IMR-90 (cell line): Measurements from ENCODE around the gene FOXN3. TPM values are rescaled to one million over a fixed set of nuclear protein-coding genes. Genes with fewer than 3 reads are reported as not detected.

ENCODE experiments used
- ATAC-seq: fragments of 200-7000 bp; cut with Tn5 transposase; 2 replicates; pipeline ENCODE4 v1.9.1; 2020; ENCODE audit warnings: low read depth, mild to moderate bottlenecking, moderate library complexity
- BruUV-seq: library from RNA; stranded (reverse); fragments of 400-500 nt; replicated peaks from 2 replicates; lab custom pipeline; 2021; lab: Mats Ljungman, UMichigan
- CTCF ChIA-PET: fragments of 300-600 bp; formaldehyde crosslinking; extraction: SDS; loops from one replicate; lab custom pipeline; 2021; ENCODE audit warnings: antibody characterized with exemption; lab: Yijun Ruan, JAX
- POLR2A ChIA-PET: fragments of 300-600 bp; sonication (Branson Sonifier 250); formaldehyde crosslinking; loops from one replicate; lab custom pipeline; 2022; ENCODE audit warnings: antibody characterized with exemption; ENCODE audit not compliant: unreplicated experiment; lab: Charles Lee
- DNase-seq: peaks from one replicate; pipeline ENCODE4 v3.0.0; 2013
- H2AFZ ChIP-seq: replicated peaks from 2 replicates; pipeline ENCODE3; 2013; ENCODE audit warnings: low read length, mild to moderate bottlenecking; ENCODE audit not compliant: poor library complexity
- H2AK5ac ChIP-seq: 2 replicates; pipeline ENCODE4 v1.6.1; 2013; ENCODE audit warnings: low read depth, low read length, inconsistent platforms
- H2AK9ac ChIP-seq: replicated peaks from 2 replicates; pipeline ENCODE3; 2013; ENCODE audit warnings: mild to moderate bottlenecking, low read depth, low read length, moderate library complexity; ENCODE audit not compliant: poor library complexity
- H2BK120ac ChIP-seq: 2 replicates; pipeline ENCODE4 v1.6.1; 2013; ENCODE audit warnings: low read depth, low read length, inconsistent platforms
- H2BK15ac ChIP-seq: 3 replicates; pipeline ENCODE4 v1.6.1; 2013; ENCODE audit warnings: low read depth, low read length, inconsistent platforms
- H2BK20ac ChIP-seq: 2 replicates; pipeline ENCODE4 v1.6.1; 2013; ENCODE audit warnings: low read depth, mild to moderate bottlenecking, inconsistent platforms, low read length, moderate library complexity
- H2BK5ac ChIP-seq: 2 replicates; pipeline ENCODE4 v1.6.1; 2013; ENCODE audit warnings: mild to moderate bottlenecking, low read depth, low read length, inconsistent platforms; ENCODE audit not compliant: poor library complexity, severe bottlenecking
- H3K14ac ChIP-seq: replicated peaks from 2 replicates; pipeline ENCODE4 v1.6.1; 2013; ENCODE audit warnings: low read depth, low read length, inconsistent platforms
- H3K18ac ChIP-seq: 2 replicates; pipeline ENCODE4 v1.6.1; 2013; ENCODE audit warnings: low read depth, low read length, control low read depth
- H3K23ac ChIP-seq: 2 replicates; pipeline ENCODE4 v1.6.1; 2013; ENCODE audit warnings: low read depth, low read length, inconsistent platforms
- H3K27ac ChIP-seq: 2 replicates; pipeline ENCODE4 v1.5.1; 2013; ENCODE audit warnings: mild to moderate bottlenecking, control low read depth, low read length; ENCODE audit not compliant: insufficient read depth
- H3K27me3 ChIP-seq: 2 replicates; pipeline ENCODE4 v1.6.1; 2013; ENCODE audit warnings: low read length; ENCODE audit not compliant: control insufficient read depth, insufficient read depth
- H3K36me3 ChIP-seq: 2 replicates; pipeline ENCODE4 v1.6.1; 2013; ENCODE audit warnings: low read length, mixed read lengths; ENCODE audit not compliant: control insufficient read depth, insufficient read depth
- H3K4ac ChIP-seq: 2 replicates; pipeline ENCODE4 v1.6.1; 2013; ENCODE audit warnings: low read depth, low read length, inconsistent platforms
- H3K4me1 ChIP-seq: 2 replicates; pipeline ENCODE4 v1.6.1; 2013; ENCODE audit warnings: low read length, mixed read lengths; ENCODE audit not compliant: control insufficient read depth, insufficient read depth
- H3K4me2 ChIP-seq: 2 replicates; pipeline ENCODE4 v1.6.1; 2013; ENCODE audit warnings: low read depth, mild to moderate bottlenecking, control low read depth, low read length, moderate library complexity
- H3K4me3 ChIP-seq: 2 replicates; pipeline ENCODE4 v1.5.1; 2013; ENCODE audit warnings: low read depth, mild to moderate bottlenecking, control low read depth, low read length, moderate library complexity; ENCODE audit not compliant: insufficient read depth
- H3K56ac ChIP-seq: 2 replicates; pipeline ENCODE4 v1.6.1; 2013; ENCODE audit warnings: low read length, inconsistent platforms; ENCODE audit not compliant: insufficient read depth; ENCODE audit errors: extremely low read depth
- H3K79me1 ChIP-seq, 2 experiments: 2 replicates each; pipeline ENCODE4 v1.6.1; 2013; ENCODE audit warnings: low read length in 2 of 2, inconsistent platforms in 1 of 2, low read depth in 1 of 2
- H3K9ac ChIP-seq: 2 replicates; pipeline ENCODE4 v1.6.1; 2013; ENCODE audit warnings: low read depth, low read length, control low read depth
- H3K9me1 ChIP-seq: 2 replicates; pipeline ENCODE4 v1.6.1; 2013; ENCODE audit warnings: low read length, inconsistent platforms; ENCODE audit not compliant: insufficient read depth
- H3K9me3 ChIP-seq: 2 replicates; pipeline ENCODE4 v1.6.1; 2013; ENCODE audit warnings: low read length; ENCODE audit not compliant: control insufficient read depth, insufficient read depth
- H4K20me1 ChIP-seq: 2 replicates; pipeline ENCODE4 v1.6.1; 2013; ENCODE audit warnings: low read length, inconsistent platforms; ENCODE audit not compliant: insufficient read depth
- H4K5ac ChIP-seq: 2 replicates; pipeline ENCODE4 v1.6.1; 2013; ENCODE audit warnings: mild to moderate bottlenecking, low read depth, low read length, control low read depth
- H4K8ac ChIP-seq, 2 experiments: 2 replicates each; pipeline ENCODE4 v1.6.1; 2013; ENCODE audit warnings: low read depth in 2 of 2, low read length in 2 of 2, control low read depth in 1 of 2, inconsistent platforms in 1 of 2
- H4K91ac ChIP-seq: 2 replicates; pipeline ENCODE4 v1.6.1; 2013; ENCODE audit warnings: low read depth, low read length, inconsistent platforms; ENCODE audit not compliant: insufficient read depth
- BHLHE40 ChIP-seq: fragments of 150-350 bp; IDR thresholded peaks from 2 replicates; pipeline ENCODE4 v1.6.1; 2016; ENCODE audit warnings: mild to moderate bottlenecking, low read depth, low read length
- POLR2A ChIP-seq: IDR thresholded peaks from 2 replicates; pipeline ENCODE4 v1.6.1; 2012; ENCODE audit warnings: mild to moderate bottlenecking, low read depth, low read length
- RAD21 ChIP-seq: IDR thresholded peaks from 2 replicates; pipeline ENCODE4 v1.6.1; 2012; ENCODE audit warnings: low read length, improper control_type of control experiment
- RFX5 ChIP-seq: IDR thresholded peaks from 2 replicates; pipeline ENCODE4 v1.8.0; 2012; ENCODE audit warnings: low read depth, mild to moderate bottlenecking, low read length, moderate library complexity
- WGBS, 2 experiments: methylation state at CpG; one replicate each; pipeline versions ENCODE4 v1.1.5 to v1.1.7; 2013; ENCODE audit warnings: missing lambda C conversion rate in 2 of 2; ENCODE audit not compliant: insufficient read length in 1 of 2; ENCODE audit errors: extremely low coverage in 2 of 2; 5-methylcytosine and 5-hydroxymethylcytosine counted together
- dilution Hi-C: fragments of 300-500 bp; cut with HindIII; formaldehyde crosslinking; loops from one replicate; pipeline ENCODE4 v1.14.3; 2018; ENCODE audit warnings: low sequenced_read_pairs; ENCODE audit not compliant: unreplicated experiment
- in situ Hi-C: fragments of 300-500 bp; cut with MboI; formaldehyde crosslinking; loops from 3 replicates; pipeline ENCODE4 v1.14.3; 2019; ENCODE audit warnings: low sequenced_read_pairs, inconsistent platforms, mixed read lengths
- intact Hi-C: fragments of 100-400 bp; cut with micrococcal nuclease; formaldehyde crosslinking; loops from 2 replicates; pipeline ENCODE4 v1.10.0; 2022
- polyA plus RNA-seq, 3 experiments: library from polyadenylated mRNA; depleted of rRNA; stranded (reverse); fragments of >200 nt; gene quantifications; 2 replicates each; pipeline ENCODE4 v1.2.3, GENCODE V29; 2012; ENCODE audit warnings: low replicate concordance in 1 of 3
- total RNA-seq: library from RNA; depleted of rRNA; stranded (reverse); fragments of >200 nt; gene quantifications from 2 replicates; pipeline ENCODE4 v1.2.3, GENCODE V29; 2012

Gene FOXN3
- total and polyA plus RNA-seq, 2 of the 4 experiments (the other 2 are of a cell fraction) = 22.6 to 33.7 TPM

GRCh38 chr14:89314274-89314673, 102.8 kb downstream of the FOXN3 start:
- H3K79me1 ChIP-seq = peaks cover 51 to 70% of the 10 kb centered on the region in 2 experiments
- H3K18ac ChIP-seq = no peak overlapping the region
- no peak overlapping the region for H3K23ac ChIP-seq
- ChIA-PET CTCF (interaction anchor here (0.6 to 0.7 kb wide), 2 partner anchors 17 to 18 kb away, joined by 3 to 4 read pairs; no protein-coding TSS in a partner anchor), POLR2A (no interaction called here)
- no peaks in the 10 kb centered on the region; the same call in 1 of the 2 replicates for H3K4me1 ChIP-seq
- H4K20me1 ChIP-seq = peaks cover 11% of the 10 kb centered on the region
- H2BK120ac ChIP-seq = no peak overlapping the region
- H2AK9ac ChIP-seq = no peak overlapping the region
- no peak overlapping the region for H2BK5ac ChIP-seq
- no peak overlapping the region for H3K56ac ChIP-seq
- H3K4ac ChIP-seq = no peak overlapping the region
- H2BK15ac ChIP-seq = no peak overlapping the region
- in situ Hi-C loops (no loop called here), intact Hi-C loops (no loop called here), dilution Hi-C loops (no loop called here)
- no peak overlapping the region for H3K14ac ChIP-seq
- TF ChIP-seq POLR2A (no peak), RFX5 (no peak), BHLHE40 (no peak), RAD21 (no peak)
- ATAC-seq (no peak), DNase-seq (no peak)
- no peak overlapping the region for H4K91ac ChIP-seq
- peaks cover 3% of the 10 kb centered on the region; the same call in 1 of the 2 replicates for H3K36me3 ChIP-seq
- no peak overlapping the region for H3K9ac ChIP-seq
- no peak overlapping the region for H2AK5ac ChIP-seq
- WGBS, 2 experiments = no CpG with 5 or more reads among the region's 2 CpGs
- no peak overlapping the region for H3K4me2 ChIP-seq
- H2BK20ac ChIP-seq = no peak overlapping the region
- H3K9me1 ChIP-seq = peaks cover 18% of the 10 kb centered on the region
- H3K27me3 ChIP-seq = no peaks in the 10 kb centered on the region
- H3K9me3 ChIP-seq = no peaks in the 10 kb centered on the region
- H4K5ac ChIP-seq = no peak overlapping the region
- no peak overlapping the region for H3K4me3 ChIP-seq
- no peak overlapping the region for H2AFZ ChIP-seq
- no TSS peak for BruUV-seq
- no peak overlapping the region for H3K27ac ChIP-seq
- no peak overlapping the region for H4K8ac ChIP-seq
